ENCODE results near the gene DCHS2. TPM values are rescaled to one million over a fixed set of nuclear protein-coding genes. Genes with fewer than 3 reads are reported as not detected.

DCHS2 gene
- total RNA-seq, 1 donor, result under 0.01 TPM

- no peak overlapping the region for H2AFZ ChIP-seq (ENCODE audit: low read length)
- DNase-seq (ENCODE audit: insufficient read length, low spot score, missing footprints), result no peak
- H3K9me3 ChIP-seq (ENCODE audit: low read depth, low read length), result no peaks in the 10 kb centered on the region
- no peaks in the 10 kb centered on the region for H3K27me3 ChIP-seq (ENCODE audit: insufficient read depth, low read length)
- H3K79me2 ChIP-seq (ENCODE audit: insufficient read depth, low read length), result no peaks in the 10 kb centered on the region
- no peaks in the 10 kb centered on the region for H3K36me3 ChIP-seq (ENCODE audit: insufficient read depth, low read length)
- no peak overlapping the region for H3K27ac ChIP-seq (ENCODE audit: low read depth, low read length)
- no peaks in the 10 kb centered on the region for H3K4me1 ChIP-seq (ENCODE audit: insufficient read depth, low read length)
- no peak overlapping the region for H3K4me2 ChIP-seq (ENCODE audit: insufficient read depth, low read length)
- TF ChIP-seq CTCF (IDR thresholded peaks at IDR 0.05; ENCODE audit: extremely low read depth, low read depth, low read length), result no peak
- H3K4me3 ChIP-seq (ENCODE audit: insufficient read depth, low read length), result no peak overlapping the region
- H4K20me1 ChIP-seq (ENCODE audit: insufficient read depth, low read length), result no peaks in the 10 kb centered on the region
These were observed 20.6 kb downstream of the DCHS2 start for GRCh38 chr4:154471032-154471431.

- no peak overlapping the region for H3K4me2 ChIP-seq (ENCODE audit: insufficient read depth, low read length)
- no peak for TF ChIP-seq CTCF (IDR thresholded peaks at IDR 0.05; ENCODE audit: extremely low read depth, low read depth, low read length)
These were observed 23.7 kb downstream of the DCHS2 start for GRCh38 chr4:154467886-154468285.

GRCh38 chr4:154466336-154466735, 25.3 kb downstream of the DCHS2 start:
- DNase-seq (ENCODE audit: insufficient read length, low spot score, missing footprints), result no peak
- no peaks in the 10 kb centered on the region for H3K36me3 ChIP-seq (ENCODE audit: insufficient read depth, low read length)

More at GRCh38 chr4:154467886-154468285, 23.7 kb downstream of the DCHS2 start:
- Histone ChIP-seq H3K36me3 (ENCODE audit: insufficient read depth, low read length) (no peaks in the 10 kb centered on the region), H3K27me3 (ENCODE audit: insufficient read depth, low read length) (no peaks in the 10 kb centered on the region), H4K20me1 (ENCODE audit: insufficient read depth, low read length) (no peaks in the 10 kb centered on the region), H3K4me3 (ENCODE audit: insufficient read depth, low read length) (no peak overlapping the region), H3K4me1 (ENCODE audit: insufficient read depth, low read length) (no peaks in the 10 kb centered on the region), H3K27ac (ENCODE audit: low read depth, low read length) (no peak overlapping the region), H3K9me3 (ENCODE audit: low read depth, low read length) (no peaks in the 10 kb centered on the region), H2AFZ (ENCODE audit: low read length) (no peak overlapping the region), H3K79me2 (ENCODE audit: insufficient read depth, low read length) (no peaks in the 10 kb centered on the region)
- DNase-seq (ENCODE audit: insufficient read length, low spot score, missing footprints), result no peak

GRCh38 chr4:154465085-154465484, 26.5 kb downstream of the DCHS2 start:
- Histone ChIP-seq H3K9me3 (ENCODE audit: low read depth, low read length) (no peaks in the 10 kb centered on the region), H3K27me3 (ENCODE audit: insufficient read depth, low read length) (no peaks in the 10 kb centered on the region), H3K4me3 (ENCODE audit: insufficient read depth, low read length) (no peak overlapping the region), H3K4me2 (ENCODE audit: insufficient read depth, low read length) (no peak overlapping the region), H3K79me2 (ENCODE audit: insufficient read depth, low read length) (no peaks in the 10 kb centered on the region), H4K20me1 (ENCODE audit: insufficient read depth, low read length) (no peaks in the 10 kb centered on the region), H3K27ac (ENCODE audit: low read depth, low read length) (no peak overlapping the region), H3K4me1 (ENCODE audit: insufficient read depth, low read length) (no peaks in the 10 kb centered on the region), H2AFZ (ENCODE audit: low read length) (no peak overlapping the region), H3K36me3 (ENCODE audit: insufficient read depth, low read length) (no peaks in the 10 kb centered on the region)
- TF ChIP-seq CTCF (IDR thresholded peaks at IDR 0.05; ENCODE audit: extremely low read depth, low read depth, low read length), result no peak
- no peak for DNase-seq (ENCODE audit: insufficient read length, low spot score, missing footprints)

More at GRCh38 chr4:154466336-154466735, 25.3 kb downstream of the DCHS2 start:
- Histone ChIP-seq H3K4me1 (ENCODE audit: insufficient read depth, low read length) (no peaks in the 10 kb centered on the region), H3K4me3 (ENCODE audit: insufficient read depth, low read length) (no peak overlapping the region), H3K9me3 (ENCODE audit: low read depth, low read length) (no peaks in the 10 kb centered on the region), H3K79me2 (ENCODE audit: insufficient read depth, low read length) (no peaks in the 10 kb centered on the region), H4K20me1 (ENCODE audit: insufficient read depth, low read length) (no peaks in the 10 kb centered on the region), H2AFZ (ENCODE audit: low read length) (no peak overlapping the region), H3K27ac (ENCODE audit: low read depth, low read length) (no peak overlapping the region), H3K4me2 (ENCODE audit: insufficient read depth, low read length) (no peak overlapping the region), H3K27me3 (ENCODE audit: insufficient read depth, low read length) (no peaks in the 10 kb centered on the region)
- TF ChIP-seq CTCF (IDR thresholded peaks at IDR 0.05; ENCODE audit: extremely low read depth, low read depth, low read length), result no peak
